ENCODE data around the gene UNCX.

- TF ChIP-seq CTCF (IDR thresholded peaks at IDR 0.05) (no peak), POLR2A (IDR thresholded peaks at IDR 0.05) (no peak)
Observed at GRCh38 chr7:1189986-1190772, 42.5 kb upstream of the UNCX start.

All from lower leg skin (tissue), 3 donors.